ENCODE data around the gene PDZRN4. TPM values are rescaled to one million over a fixed set of nuclear protein-coding genes. Genes with fewer than 3 reads are reported as not detected.

Gene PDZRN4
- total and polyA plus RNA-seq, 2 of the 4 experiments (the other 2 are of a cell fraction), result not detected

DNA sequence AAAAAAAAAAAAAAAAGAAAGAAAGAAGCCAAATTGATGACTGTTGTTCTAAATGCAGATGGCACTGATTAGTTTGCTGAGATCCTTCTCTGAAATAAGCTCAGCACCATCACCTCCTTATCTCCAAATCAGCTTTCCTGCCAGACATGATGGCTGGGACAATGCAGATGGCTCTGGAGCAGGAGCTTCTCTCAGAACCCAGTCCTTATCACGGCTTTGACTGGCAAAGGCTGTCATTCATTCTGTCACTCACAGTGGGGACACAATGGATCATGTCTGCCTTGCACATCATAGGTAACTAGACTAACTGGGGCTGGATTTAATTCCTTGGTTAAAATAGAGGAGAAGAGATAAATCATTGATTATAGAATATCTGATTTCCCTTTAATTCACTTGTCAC, 146.3 kb downstream of the PDZRN4 start:
- H2BK5ac ChIP-seq (ENCODE audit: low read depth, low read length, poor library complexity, severe bottlenecking), result no peak overlapping the region
- no peaks in the 10 kb centered on the region for H3K27me3 ChIP-seq (ENCODE audit: control insufficient read depth, insufficient read depth, low read length)
- no peak overlapping the region for H3K9ac ChIP-seq (ENCODE audit: low read depth, low read length)
- H3K4me2 ChIP-seq (ENCODE audit: low read depth, low read length), result no peak overlapping the region
- H2AK5ac ChIP-seq (ENCODE audit: low read depth, low read length), result no peak overlapping the region
- H3K27ac ChIP-seq (ENCODE audit: insufficient read depth, low read length), result no peak overlapping the region
- POLR2A ChIA-PET (ENCODE audit: unreplicated experiment), result no interaction called here
- no peak overlapping the region for H3K4me3 ChIP-seq (ENCODE audit: insufficient read depth, low read depth, low read length)
- no peak for ATAC-seq (ENCODE audit: low read depth)
- H3K9me1 ChIP-seq (ENCODE audit: insufficient read depth, low read length), result no peaks in the 10 kb centered on the region
- H2BK15ac ChIP-seq (ENCODE audit: low read depth, low read length), result no peak overlapping the region
- H2AFZ ChIP-seq (replicated peaks; ENCODE audit: low read length, poor library complexity), result no peak overlapping the region
- TF ChIP-seq CEBPB (IDR thresholded peaks at IDR 0.05; ENCODE audit: low read depth, low read length), result no peak
- TF ChIP-seq, protein P1, sequence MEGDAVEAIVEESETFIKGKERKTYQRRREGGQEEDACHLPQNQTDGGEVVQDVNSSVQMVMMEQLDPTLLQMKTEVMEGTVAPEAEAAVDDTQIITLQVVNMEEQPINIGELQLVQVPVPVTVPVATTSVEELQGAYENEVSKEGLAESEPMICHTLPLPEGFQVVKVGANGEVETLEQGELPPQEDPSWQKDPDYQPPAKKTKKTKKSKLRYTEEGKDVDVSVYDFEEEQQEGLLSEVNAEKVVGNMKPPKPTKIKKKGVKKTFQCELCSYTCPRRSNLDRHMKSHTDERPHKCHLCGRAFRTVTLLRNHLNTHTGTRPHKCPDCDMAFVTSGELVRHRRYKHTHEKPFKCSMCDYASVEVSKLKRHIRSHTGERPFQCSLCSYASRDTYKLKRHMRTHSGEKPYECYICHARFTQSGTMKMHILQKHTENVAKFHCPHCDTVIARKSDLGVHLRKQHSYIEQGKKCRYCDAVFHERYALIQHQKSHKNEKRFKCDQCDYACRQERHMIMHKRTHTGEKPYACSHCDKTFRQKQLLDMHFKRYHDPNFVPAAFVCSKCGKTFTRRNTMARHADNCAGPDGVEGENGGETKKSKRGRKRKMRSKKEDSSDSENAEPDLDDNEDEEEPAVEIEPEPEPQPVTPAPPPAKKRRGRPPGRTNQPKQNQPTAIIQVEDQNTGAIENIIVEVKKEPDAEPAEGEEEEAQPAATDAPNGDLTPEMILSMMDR (conservative IDR thresholded peaks at IDR 0.05; ENCODE audit: low read depth, low read length), result no peak
- no peak for TF ChIP-seq NFE2L2 (IDR thresholded peaks at IDR 0.05; ENCODE audit: low read depth, low read length)
- TF ChIP-seq CHD1 (IDR thresholded peaks at IDR 0.05; ENCODE audit: low read depth, low read length), result no peak
- TF ChIP-seq, protein P2, sequence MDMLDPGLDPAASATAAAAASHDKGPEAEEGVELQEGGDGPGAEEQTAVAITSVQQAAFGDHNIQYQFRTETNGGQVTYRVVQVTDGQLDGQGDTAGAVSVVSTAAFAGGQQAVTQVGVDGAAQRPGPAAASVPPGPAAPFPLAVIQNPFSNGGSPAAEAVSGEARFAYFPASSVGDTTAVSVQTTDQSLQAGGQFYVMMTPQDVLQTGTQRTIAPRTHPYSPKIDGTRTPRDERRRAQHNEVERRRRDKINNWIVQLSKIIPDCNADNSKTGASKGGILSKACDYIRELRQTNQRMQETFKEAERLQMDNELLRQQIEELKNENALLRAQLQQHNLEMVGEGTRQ (IDR thresholded peaks at IDR 0.05; ENCODE audit: low read depth, low read length), result no peak
- no peak for TF ChIP-seq FOS (IDR thresholded peaks at IDR 0.05; ENCODE audit: low read depth, low read length)
- TF ChIP-seq, protein P3, sequence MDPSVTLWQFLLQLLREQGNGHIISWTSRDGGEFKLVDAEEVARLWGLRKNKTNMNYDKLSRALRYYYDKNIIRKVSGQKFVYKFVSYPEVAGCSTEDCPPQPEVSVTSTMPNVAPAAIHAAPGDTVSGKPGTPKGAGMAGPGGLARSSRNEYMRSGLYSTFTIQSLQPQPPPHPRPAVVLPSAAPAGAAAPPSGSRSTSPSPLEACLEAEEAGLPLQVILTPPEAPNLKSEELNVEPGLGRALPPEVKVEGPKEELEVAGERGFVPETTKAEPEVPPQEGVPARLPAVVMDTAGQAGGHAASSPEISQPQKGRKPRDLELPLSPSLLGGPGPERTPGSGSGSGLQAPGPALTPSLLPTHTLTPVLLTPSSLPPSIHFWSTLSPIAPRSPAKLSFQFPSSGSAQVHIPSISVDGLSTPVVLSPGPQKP (IDR thresholded peaks at IDR 0.05; ENCODE audit: borderline replicate concordance, low read depth, low read length), result no peak
- no peak for TF ChIP-seq RCOR1 (IDR thresholded peaks at IDR 0.05; ENCODE audit: insufficient replicate concordance, low read length)
- TF ChIP-seq POLR2A (IDR thresholded peaks at IDR 0.05; ENCODE audit: low read depth, low read length), result no peak
- no peak for TF ChIP-seq MAFK (IDR thresholded peaks at IDR 0.05; ENCODE audit: low read depth, low read length)
- no peak for TF ChIP-seq SMC3 (IDR thresholded peaks at IDR 0.05; ENCODE audit: low read depth, low read length)
- intact Hi-C loops (cut with micrococcal nuclease) (no loop called here), in situ Hi-C loops (cut with MboI; ENCODE audit: low sequenced_read_pairs) (no loop called here), dilution Hi-C loops (cut with HindIII; ENCODE audit: low sequenced_read_pairs, unreplicated experiment) (no loop called here)
- no peak overlapping the region for H2AK9ac ChIP-seq (replicated peaks; ENCODE audit: low read depth, low read length, poor library complexity)
- no peaks in the 10 kb centered on the region for H3K36me3 ChIP-seq (ENCODE audit: control insufficient read depth, insufficient read depth, low read length)
- no peak overlapping the region for H4K8ac ChIP-seq (ENCODE audit: low read depth in 2 of 2, low read length in 2 of 2)
- no peak overlapping the region for H2BK20ac ChIP-seq (ENCODE audit: low read depth, low read length)
- no peaks in the 10 kb centered on the region for H4K20me1 ChIP-seq (ENCODE audit: insufficient read depth, low read length)
- H4K5ac ChIP-seq (ENCODE audit: low read depth, low read length), result no peak overlapping the region
- H3K18ac ChIP-seq (ENCODE audit: low read depth, low read length), result no peak overlapping the region
- BruUV-seq (replicated peaks), result no TSS peak
- no peaks in the 10 kb centered on the region for H3K9me3 ChIP-seq (ENCODE audit: control insufficient read depth, insufficient read depth, low read length)
- WGBS, 2 experiments (ENCODE audit: extremely low coverage in 2 of 2, insufficient read length in 1 of 2), result no CpG with 5 or more reads among the region's 1 CpG
- H3K56ac ChIP-seq (ENCODE audit: extremely low read depth, insufficient read depth, low read length), result no peak overlapping the region
- no peak overlapping the region for H3K4ac ChIP-seq (ENCODE audit: low read depth, low read length)
- H3K79me1 ChIP-seq (ENCODE audit: low read depth in 1 of 2, low read length in 2 of 2), result no peaks in the 10 kb centered on the region
- H2BK120ac ChIP-seq (ENCODE audit: low read depth, low read length), result no peak overlapping the region
- no peak overlapping the region for H4K91ac ChIP-seq (ENCODE audit: insufficient read depth, low read depth, low read length)
- H3K23ac ChIP-seq (ENCODE audit: low read depth, low read length), result no peak overlapping the region
- no peak overlapping the region for H3K14ac ChIP-seq (replicated peaks; ENCODE audit: low read depth, low read length)
- no peaks in the 10 kb centered on the region for H3K4me1 ChIP-seq (ENCODE audit: control insufficient read depth, insufficient read depth, low read length)
- no peak for DNase-seq
- CTCF ChIA-PET, result interaction anchor here (0.7 kb wide), 1 partner anchor 871 kb away, joined by 5 read pairs; no protein-coding TSS in a partner anchor

Measured in IMR-90 (cell line).